ENCODE results near the gene PRIM2. TPM values are rescaled to one million over a fixed set of nuclear protein-coding genes. Genes with fewer than 3 reads are reported as not detected.

PRIM2 gene
- total RNA-seq (2021; ENCODE audit: unreplicated experiment) (44.0 TPM), Bru-seq, nascent RNA (percentile 75 among the genes with signal in this experiment), BruChase-seq, experiment 1, labeled RNA remaining after a 6-hour chase (percentile 56 among the genes with signal in this experiment), BruChase-seq, experiment 2, labeled RNA remaining after a 2-hour chase (percentile 62 among the genes with signal in this experiment)
- 12.0 and 18.2 TPM in 2 replicates for polyA plus RNA-seq (2012)
- long read RNA-seq, transcript PRIM2-207 (14 exons, 2,308 nt), result major isoform, 56 of 62 reads
- long read RNA-seq, partial matches to known transcripts, result 1 of 62 reads
- long read RNA-seq, other reads (novel, unspliced or antisense), result 5 of 62 reads

- peak; percentile 76 for DNase-seq (ENCODE audit: low read depth, low spot score)
- TSS peak; percentile 91 for BruUV-seq (replicated peaks)
Observed at GRCh38 chr6:57317060-57317943, at the start of gene PRIM2. PRIM2 (plus strand) TSS chr6:57317630; CDS start chr6:57318446, 816 bp downstream.

More at GRCh38 chr6:57317060-57317943, at the start of gene PRIM2:
- H3K9me2 ChIP-seq (ENCODE audit: insufficient read depth), result no peaks in the 10 kb centered on the region
- intact Hi-C loops (cut with micrococcal nuclease), result loop anchor here (2.0 to 10.0 kb wide), 5 partner anchors 127 to 945 kb away; no protein-coding TSS in a partner anchor
- peak; percentile 87 for ATAC-seq
- no peaks in the 10 kb centered on the region for H4K20me1 ChIP-seq (ENCODE audit: insufficient read depth)
- H3K27me3 ChIP-seq (ENCODE audit: insufficient read depth, low read length), result no peaks in the 10 kb centered on the region
- H3K79me2 ChIP-seq (ENCODE audit: insufficient read depth, low read length), result peaks cover 40% of the 10 kb centered on the region
- ChIA-PET POLR2A (interaction anchor here (1.0 kb wide), 1 partner anchor 12 kb away, joined by 4 read pairs; no protein-coding TSS in a partner anchor), RAD21 (ENCODE audit: low non-redundant PET in 1 of 2, low total read pairs in 2 of 2, uncharacterized antibody in 2 of 2, unreplicated experiment in 2 of 2) (interaction anchor here (0.7 to 1.3 kb wide), 3 partner anchors 412 to 415 kb away, joined by 3 read pairs; no protein-coding TSS in a partner anchor), CTCF (interaction anchor here (0.5 to 2.3 kb wide), 8 partner anchors 52 to 1024 kb away, joined by 3 to 27 read pairs (median 4); partner anchors contain the start of gene BEND6)
- peaks cover 20 to 22% of the 10 kb centered on the region in 2 experiments; a peak in 3 of 4 replicates for H3K36me3 ChIP-seq (ENCODE audit: control insufficient read depth in 1 of 2, insufficient read depth in 2 of 2, low read length in 2 of 2)
- peak within 1 kb of the TSS; percentile 97 for H2AFZ ChIP-seq (ENCODE audit: low read depth, low read length, poor library complexity, severe bottlenecking)
- H3K9me3 ChIP-seq (ENCODE audit: control insufficient read depth in 1 of 2, insufficient read depth in 1 of 2, low read depth in 1 of 2, low read length in 2 of 2), result no peaks in the 10 kb centered on the region
- peaks cover 4 to 35% of the 10 kb centered on the region in 2 experiments for H3K4me1 ChIP-seq (ENCODE audit: control insufficient read depth in 1 of 2, insufficient read depth in 2 of 2, low read length in 2 of 2)
- peak within 1 kb of the TSS; percentile 80 for H3K9ac ChIP-seq (ENCODE audit: low read length)
- H3K4me3 ChIP-seq (replicated peaks in 1 of 2; ENCODE audit: low read depth in 1 of 2, low read length in 2 of 2), result peak within 1 kb of the TSS; percentile 89 to 96
- no peak for TF ChIP-seq ZFX (IDR thresholded peaks at IDR 0.05)
- TF ChIP-seq EGR1 (IDR thresholded peaks at IDR 0.05; ENCODE audit: low read depth), result no peak
- peak; percentile 44; the same call in 1 of the 2 replicates for TF ChIP-seq CBX3 (IDR thresholded peaks at IDR 0.05; ENCODE audit: low read depth)
- TF ChIP-seq ATF3 (IDR thresholded peaks at IDR 0.05), result no peak
- TF ChIP-seq POLR2AphosphoS5 (IDR thresholded peaks at IDR 0.05; ENCODE audit: low read depth, low read length), result peak; percentile 90
- TF ChIP-seq MAX (IDR thresholded peaks at IDR 0.05), result peak; percentile 62
- TF ChIP-seq ELF1 (IDR thresholded peaks at IDR 0.05; ENCODE audit: borderline replicate concordance, low read depth), result peak; percentile 73
- TF ChIP-seq REST (IDR thresholded peaks at IDR 0.05; ENCODE audit: low read depth), result no peak
- TF ChIP-seq SIN3A (IDR thresholded peaks at IDR 0.05; ENCODE audit: low read depth), result peak; percentile 92
- peak; percentile 30 for TF ChIP-seq YY1 (IDR thresholded peaks at IDR 0.05; ENCODE audit: extremely low read depth, insufficient replicate concordance, low read depth, low read length)
- no peak for TF ChIP-seq SP1 (IDR thresholded peaks at IDR 0.05; ENCODE audit: low read depth)
- H3K4me2 ChIP-seq (ENCODE audit: low read length), result peak within 1 kb of the TSS; percentile 93
- H3K27ac ChIP-seq (ENCODE audit: low read depth, low read length), result peak within 1 kb of the TSS; percentile 61

Data from HCT116 (cell line).